OCI-LY7 (cell line): ENCODE data around the gene RFT1.

Experiments used
- CTCF ChIP-seq: fragments of 200-600 bp; sonication (generic); conservative IDR thresholded peaks from 2 replicates; pipeline ENCODE4 v1.5.1; 2014; ENCODE audit warnings: mild to moderate bottlenecking, antibody characterized with exemption, low read length, moderate library complexity, mixed read lengths
- EZH2phosphoT487 ChIP-seq: fragments of 200-600 bp; sonication (generic); IDR thresholded peaks from 2 replicates; pipeline ENCODE4 v1.6.1; 2018; ENCODE audit warnings: low read depth, borderline replicate concordance, mild to moderate bottlenecking, mixed run types, antibody characterized with exemption, low read length, moderate library complexity, mixed read lengths

- TF ChIP-seq CTCF (no peak), EZH2phosphoT487 (no peak)
Measured at GRCh38 chr3:53153980-53154379, 23.7 kb upstream of the RFT1 start.
